Measurements from ENCODE around the gene CTXN3.

The CTXN3 gene

DNA sequence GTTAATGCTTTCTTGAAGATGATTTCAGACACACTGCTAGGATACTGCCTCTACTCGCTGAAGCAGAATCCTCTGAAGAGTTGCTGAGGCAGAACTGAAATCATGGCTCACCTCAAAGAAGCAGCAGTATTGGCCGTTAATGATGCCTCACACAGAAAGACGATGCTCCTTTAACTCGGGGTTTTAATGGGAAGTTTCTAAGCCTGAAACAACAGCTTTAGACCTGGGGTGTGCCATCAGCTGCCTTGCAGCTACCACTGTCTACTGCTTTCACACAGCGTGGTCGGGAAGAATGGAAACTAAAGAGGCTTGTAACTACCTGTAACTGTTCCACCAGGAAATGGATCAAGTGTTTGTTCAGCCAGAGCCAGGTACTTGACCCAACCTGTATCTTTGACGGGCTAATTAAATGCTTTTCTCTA, at the start of gene CTXN3:
Gene CTXN3, plus strand, starts transcription at position 65 of the 422 bp plus-strand sequence. CDS start 8,440 bp downstream, outside the sequence.
- TF ChIP-seq, protein P1, sequence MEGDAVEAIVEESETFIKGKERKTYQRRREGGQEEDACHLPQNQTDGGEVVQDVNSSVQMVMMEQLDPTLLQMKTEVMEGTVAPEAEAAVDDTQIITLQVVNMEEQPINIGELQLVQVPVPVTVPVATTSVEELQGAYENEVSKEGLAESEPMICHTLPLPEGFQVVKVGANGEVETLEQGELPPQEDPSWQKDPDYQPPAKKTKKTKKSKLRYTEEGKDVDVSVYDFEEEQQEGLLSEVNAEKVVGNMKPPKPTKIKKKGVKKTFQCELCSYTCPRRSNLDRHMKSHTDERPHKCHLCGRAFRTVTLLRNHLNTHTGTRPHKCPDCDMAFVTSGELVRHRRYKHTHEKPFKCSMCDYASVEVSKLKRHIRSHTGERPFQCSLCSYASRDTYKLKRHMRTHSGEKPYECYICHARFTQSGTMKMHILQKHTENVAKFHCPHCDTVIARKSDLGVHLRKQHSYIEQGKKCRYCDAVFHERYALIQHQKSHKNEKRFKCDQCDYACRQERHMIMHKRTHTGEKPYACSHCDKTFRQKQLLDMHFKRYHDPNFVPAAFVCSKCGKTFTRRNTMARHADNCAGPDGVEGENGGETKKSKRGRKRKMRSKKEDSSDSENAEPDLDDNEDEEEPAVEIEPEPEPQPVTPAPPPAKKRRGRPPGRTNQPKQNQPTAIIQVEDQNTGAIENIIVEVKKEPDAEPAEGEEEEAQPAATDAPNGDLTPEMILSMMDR (IDR thresholded peaks at IDR 0.05; ENCODE audit: borderline replicate concordance, control extremely low read depth, extremely low read depth, insufficient read depth, missing control alignments) = no peak
- in situ Hi-C loops (cut with MboI; ENCODE audit: low sequenced_read_pairs, unreplicated experiment) = no loop called here
- DNase-seq (ENCODE audit: low spot score) = no peak

DNA sequence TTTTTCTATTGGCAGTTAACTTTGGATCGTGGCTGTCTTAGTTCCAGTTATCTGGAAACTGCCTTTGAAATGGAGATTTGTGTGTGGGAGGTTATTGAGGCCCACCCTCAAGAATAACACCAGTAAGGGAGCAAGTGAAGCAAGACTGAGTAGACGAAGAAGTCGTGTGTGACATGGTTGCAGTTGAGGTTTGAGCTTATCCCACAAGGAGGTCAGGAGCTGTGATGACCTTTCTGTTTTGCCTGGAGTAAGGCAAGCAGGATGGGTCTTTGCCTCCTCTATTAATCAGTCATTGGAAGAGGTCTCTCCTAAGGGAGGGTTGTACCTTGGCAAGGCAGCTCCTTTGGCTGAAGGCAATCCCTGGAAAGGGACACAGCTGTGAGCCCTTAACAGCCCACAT, 49.6 kb upstream of the CTXN3 start:
- no peak for DNase-seq (ENCODE audit: low spot score)
- TF ChIP-seq, protein P1 (IDR thresholded peaks at IDR 0.05; ENCODE audit: borderline replicate concordance, control extremely low read depth, extremely low read depth, insufficient read depth, missing control alignments) = no peak
- in situ Hi-C loops (cut with MboI; ENCODE audit: low sequenced_read_pairs, unreplicated experiment) = no loop called here

DNA sequence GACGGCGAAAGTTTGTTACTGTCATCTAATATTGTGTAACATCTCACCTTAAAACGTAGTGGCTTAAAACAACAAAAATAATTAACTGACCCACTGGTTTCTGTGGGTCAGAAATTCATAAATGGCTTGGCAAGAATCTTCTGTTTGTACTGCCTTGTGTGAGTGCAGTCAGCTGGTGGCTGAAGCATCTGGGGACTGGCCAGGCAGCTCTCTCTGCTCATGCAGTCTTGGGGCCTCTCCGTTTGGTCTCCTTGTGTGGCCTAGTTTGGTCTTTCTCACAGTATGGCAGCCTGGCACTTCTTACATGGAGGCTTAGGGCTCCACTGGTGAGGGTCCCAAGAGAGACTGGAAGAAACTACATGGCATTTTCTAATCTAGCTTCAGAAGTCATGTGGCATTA, 49.0 kb upstream of the CTXN3 start:
- TF ChIP-seq, protein P1 (IDR thresholded peaks at IDR 0.05; ENCODE audit: borderline replicate concordance, control extremely low read depth, extremely low read depth, insufficient read depth, missing control alignments) = no peak
- in situ Hi-C loops (cut with MboI; ENCODE audit: low sequenced_read_pairs, unreplicated experiment) = no loop called here
- DNase-seq (ENCODE audit: low spot score) = no peak

DNA sequence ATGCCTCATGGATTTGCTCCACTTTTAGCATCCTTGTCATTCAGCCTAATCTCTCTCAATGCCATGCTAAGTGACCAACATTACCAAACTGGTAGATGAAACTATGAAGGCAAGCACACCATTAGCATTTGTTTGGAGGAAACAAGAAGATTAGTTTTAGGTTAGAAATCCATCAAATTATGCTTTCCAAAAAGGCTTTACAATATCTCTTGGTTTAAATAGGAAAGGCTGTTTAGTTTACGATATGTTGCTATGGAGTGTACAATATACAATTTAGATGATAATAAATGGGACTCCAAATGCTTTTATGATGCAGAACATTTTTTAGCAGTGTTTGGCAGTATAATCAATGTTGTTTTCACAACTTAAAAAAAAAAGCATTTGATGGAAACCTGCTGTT, 47.8 kb upstream of the CTXN3 start:
- DNase-seq (ENCODE audit: low spot score) = no peak
- in situ Hi-C loops (cut with MboI; ENCODE audit: low sequenced_read_pairs, unreplicated experiment) = no loop called here
- TF ChIP-seq, protein P1 (IDR thresholded peaks at IDR 0.05; ENCODE audit: borderline replicate concordance, control extremely low read depth, extremely low read depth, insufficient read depth, missing control alignments) = no peak

DNA sequence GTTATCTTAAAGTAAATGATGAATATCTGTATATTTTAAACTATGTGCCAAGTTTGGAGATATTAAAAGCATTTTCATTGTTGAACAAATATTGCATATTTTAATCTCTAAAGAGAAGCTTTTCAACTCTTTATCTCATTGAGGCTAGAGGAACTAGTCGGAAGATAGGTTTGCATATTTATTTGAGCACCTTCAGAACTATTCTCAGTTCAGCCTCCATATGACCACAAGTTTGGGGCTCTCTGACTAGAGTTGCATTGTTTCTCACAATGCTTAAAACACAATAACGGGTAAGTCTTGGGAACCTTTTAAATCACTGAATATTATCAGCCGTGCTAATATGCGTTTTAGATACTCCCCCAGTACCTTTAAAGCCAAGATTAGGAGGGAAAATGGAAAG, 47.3 kb upstream of the CTXN3 start:
- in situ Hi-C loops (cut with MboI; ENCODE audit: low sequenced_read_pairs, unreplicated experiment) = no loop called here
- no peak for DNase-seq (ENCODE audit: low spot score)
- TF ChIP-seq, protein P1 (IDR thresholded peaks at IDR 0.05; ENCODE audit: borderline replicate concordance, control extremely low read depth, extremely low read depth, insufficient read depth, missing control alignments) = no peak

DNA sequence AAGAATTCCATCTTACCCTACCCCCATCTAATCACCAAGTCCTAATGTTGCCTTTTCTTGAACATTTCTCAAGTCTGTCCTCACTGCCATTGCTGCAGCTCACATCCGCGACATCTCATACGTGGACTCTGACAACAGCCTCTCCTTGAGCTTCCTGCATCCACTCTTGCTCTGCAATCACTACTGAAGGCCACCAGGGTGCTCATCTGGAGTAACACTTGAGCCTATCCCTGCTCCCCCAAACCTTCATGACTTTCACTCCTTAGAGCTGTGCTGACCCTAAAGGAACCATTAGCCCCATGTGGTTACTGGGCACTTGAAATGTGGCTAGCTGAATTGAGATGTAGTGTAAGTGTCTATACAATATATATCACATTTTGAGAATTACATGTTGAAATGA, 46.4 kb upstream of the CTXN3 start:
- no peak for DNase-seq (ENCODE audit: low spot score)
- TF ChIP-seq, protein P1 (IDR thresholded peaks at IDR 0.05; ENCODE audit: borderline replicate concordance, control extremely low read depth, extremely low read depth, insufficient read depth, missing control alignments) = no peak
- in situ Hi-C loops (cut with MboI; ENCODE audit: low sequenced_read_pairs, unreplicated experiment) = no loop called here
